Measurements from ENCODE around the gene MICAL3. TPM values are rescaled to one million over a fixed set of nuclear protein-coding genes. Genes with fewer than 3 reads are reported as not detected.

The MICAL3 gene
- total RNA-seq, 2 donors from 2014 or later, result 33.6 to 34.0 TPM

- Histone ChIP-seq H3K9me3 (no peaks in the 10 kb centered on the region), H3K27me3 (no peaks in the 10 kb centered on the region), H3K27ac (peak overlapping the region in 3 of 4 donors; percentile 30 to 47 (median 36)), H3K4me1 (peaks cover 49% of the 10 kb centered on the region), H3K4me3 (no peak overlapping the region), H3K36me3 (replicated peaks in 1 of 2; ENCODE audit: insufficient read depth in 1 of 2, low read depth in 2 of 2) (no peaks in the 10 kb centered on the region)
- 87% methylated on average over 8 of the region's 8 CpGs for WGBS, 2 donors
- DNase-seq (no peak), ATAC-seq (no peak)
- TF ChIP-seq POLR2A (IDR thresholded peaks at IDR 0.05), result no peak
- TF ChIP-seq CTCF (IDR thresholded peaks at IDR 0.05), result no peak
- intact Hi-C loops (cut with DNase I), result no loop called here
Measured at GRCh38 chr22:17954860-17955587, 69.3 kb downstream of the MICAL3 start.

- Histone ChIP-seq H3K27ac (peak overlapping the region in 3 of 4 donors; percentile 30 to 47 (median 36)), H3K4me3 (no peak overlapping the region), H3K27me3 (no peaks in the 10 kb centered on the region), H3K4me1 (peaks cover 54% of the 10 kb centered on the region), H3K9me3 (no peaks in the 10 kb centered on the region), H3K36me3 (replicated peaks in 1 of 2; ENCODE audit: insufficient read depth in 1 of 2, low read depth in 2 of 2) (no peaks in the 10 kb centered on the region)
- ATAC-seq (peak; percentile 53), DNase-seq (peak in 1 of 4 donors; percentile 30)
- 81 to 91% methylated on average over 10 of the region's 10 CpGs for whole genome bisulfite sequencing, 2 donors
- intact Hi-C loops (cut with DNase I), result no loop called here
- TF ChIP-seq POLR2A (IDR thresholded peaks at IDR 0.05), result no peak
- no peak for TF ChIP-seq CTCF (IDR thresholded peaks at IDR 0.05)
Measured at GRCh38 chr22:17954200-17954859, 70.0 kb downstream of the MICAL3 start.

DNA sequence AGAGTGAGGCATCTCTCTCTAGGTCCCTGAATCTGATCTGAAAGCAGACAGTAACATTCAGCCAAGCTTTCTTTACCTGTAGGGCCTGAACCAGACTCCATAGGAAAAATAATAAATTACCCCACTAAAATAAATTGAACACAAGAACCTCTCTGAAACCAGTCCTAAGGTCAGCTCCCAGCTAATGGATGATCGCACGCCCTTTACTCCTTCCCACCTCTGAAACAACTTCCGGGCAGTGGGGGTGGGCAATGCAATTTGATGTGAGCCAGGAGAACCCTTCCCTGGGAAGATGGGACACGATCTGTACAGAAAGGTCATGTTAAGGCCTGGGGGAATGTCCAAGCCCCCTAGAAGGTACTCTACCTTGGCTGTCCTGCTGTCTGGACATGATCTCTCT lies 71.2 kb downstream of the MICAL3 start:
- no peak for ATAC-seq
- WGBS, 2 donors, result 89 to 94% methylated on average over 4 of the region's 4 CpGs
- Histone ChIP-seq H3K36me3 (replicated peaks in 1 of 2; ENCODE audit: insufficient read depth in 1 of 2, low read depth in 2 of 2) (no peaks in the 10 kb centered on the region), H3K4me3 (no peak overlapping the region), H3K9me3 (no peaks in the 10 kb centered on the region), H3K4me1 (peaks cover 54% of the 10 kb centered on the region), H3K27me3 (no peaks in the 10 kb centered on the region), H3K27ac (no peak overlapping the region)
- intact Hi-C loops (cut with DNase I), result no loop called here
- DNase-seq, result no peak
- no peak for TF ChIP-seq CTCF (IDR thresholded peaks at IDR 0.05)

DNA sequence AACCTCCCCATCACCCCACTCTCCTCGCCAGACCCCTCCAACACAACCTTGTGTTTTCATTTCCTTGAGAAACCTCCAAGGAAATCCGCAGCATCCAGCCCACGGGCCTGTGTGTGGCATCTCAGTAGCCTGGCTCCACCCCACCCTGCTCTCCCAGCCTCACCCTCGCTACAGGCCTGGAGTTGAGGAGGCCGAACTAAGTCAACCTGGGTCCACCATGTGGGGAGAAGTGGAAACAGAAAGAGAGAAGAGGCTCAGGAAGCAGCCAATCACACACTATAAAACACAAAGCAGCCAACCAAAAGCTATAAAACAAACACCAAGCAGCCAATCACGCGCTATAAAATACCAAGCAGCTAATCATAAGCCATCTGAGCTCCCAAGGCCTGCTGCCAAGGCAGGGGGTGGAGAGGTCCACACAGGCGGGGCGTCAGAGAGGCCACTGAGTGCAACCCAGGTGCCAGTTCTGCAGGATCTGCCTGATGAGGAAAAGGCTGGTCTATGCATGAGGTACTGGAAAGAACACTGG lies 72.0 kb downstream of the MICAL3 start:
- DNase-seq (no peak), ATAC-seq (no peak)
- Histone ChIP-seq H3K9me3 (no peaks in the 10 kb centered on the region), H3K4me3 (no peak overlapping the region), H3K27me3 (no peaks in the 10 kb centered on the region), H3K27ac (no peak overlapping the region), H3K4me1 (peaks cover 54% of the 10 kb centered on the region), H3K36me3 (replicated peaks in 1 of 2; ENCODE audit: insufficient read depth in 1 of 2, low read depth in 2 of 2) (no peaks in the 10 kb centered on the region)
- intact Hi-C loops (cut with DNase I), result no loop called here
- no peak for TF ChIP-seq CTCF (IDR thresholded peaks at IDR 0.05)
- TF ChIP-seq POLR2A (IDR thresholded peaks at IDR 0.05), result no peak
- WGBS, 2 donors, result 87 to 90% methylated on average over 9 of the region's 9 CpGs
